Measurements from ENCODE around the gene RPS6KB2.

RPS6KB2 gene

DNA sequence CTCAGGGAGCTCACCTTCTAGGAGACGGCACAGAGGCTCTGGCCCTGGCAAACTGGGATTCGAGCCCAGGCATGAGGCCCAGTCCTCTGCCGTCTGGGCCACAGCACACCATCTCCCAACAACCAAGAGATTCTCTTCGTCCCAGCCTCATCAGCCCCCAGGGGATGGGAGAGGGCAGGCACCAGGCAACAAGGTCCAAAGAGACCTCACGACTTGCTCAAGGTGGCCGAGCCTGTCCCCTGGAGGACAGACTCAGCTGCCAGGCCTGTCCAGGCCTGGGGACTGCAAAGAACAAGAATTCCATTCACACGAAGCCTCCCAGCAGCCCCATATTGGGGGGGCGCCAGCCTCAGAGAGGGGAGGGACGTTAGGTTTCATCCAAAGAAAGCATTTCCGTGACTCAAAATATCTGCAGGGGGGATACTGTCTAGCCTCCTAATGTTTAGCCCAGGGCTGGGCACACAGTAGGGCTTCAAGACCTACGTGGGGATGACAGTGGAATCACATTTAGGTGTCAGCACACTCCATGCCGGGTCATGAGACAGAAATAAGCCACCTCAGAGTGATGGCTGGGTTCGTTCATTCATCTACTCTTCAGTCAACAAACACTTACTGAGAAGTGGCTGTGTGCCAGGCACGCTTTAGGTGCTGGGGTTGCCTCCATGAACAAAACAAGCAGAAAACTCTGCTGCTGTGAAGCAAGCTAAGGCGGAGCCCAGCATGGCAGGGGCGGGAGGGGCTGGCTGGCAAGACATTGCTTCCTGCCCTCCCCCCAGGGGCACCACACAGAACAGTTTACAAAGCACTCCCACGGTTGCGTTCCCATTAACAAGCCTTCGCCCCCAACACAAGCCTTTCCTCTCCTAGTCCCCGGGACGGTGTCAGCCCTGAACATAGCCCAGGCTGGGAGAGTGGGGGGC, 11.6 kb upstream of the RPS6KB2 start:
- H3K4me1 Mint-ChIP-seq = peaks cover 32% of the 10 kb centered on the region

GRCh38 chr11:67417425-67417824, 10.9 kb upstream of the RPS6KB2 start:
- no peak overlapping the region for H3K27ac Mint-ChIP-seq
- H3K9me3 Mint-ChIP-seq = no peaks in the 10 kb centered on the region
- H3K36me3 Mint-ChIP-seq (ENCODE audit: low read depth) = no peaks in the 10 kb centered on the region
- peaks cover 31% of the 10 kb centered on the region for H3K4me1 Mint-ChIP-seq
- H3K27me3 Mint-ChIP-seq (ENCODE audit: low read depth) = peaks cover 37% of the 10 kb centered on the region
- TF ChIP-seq, protein P1, sequence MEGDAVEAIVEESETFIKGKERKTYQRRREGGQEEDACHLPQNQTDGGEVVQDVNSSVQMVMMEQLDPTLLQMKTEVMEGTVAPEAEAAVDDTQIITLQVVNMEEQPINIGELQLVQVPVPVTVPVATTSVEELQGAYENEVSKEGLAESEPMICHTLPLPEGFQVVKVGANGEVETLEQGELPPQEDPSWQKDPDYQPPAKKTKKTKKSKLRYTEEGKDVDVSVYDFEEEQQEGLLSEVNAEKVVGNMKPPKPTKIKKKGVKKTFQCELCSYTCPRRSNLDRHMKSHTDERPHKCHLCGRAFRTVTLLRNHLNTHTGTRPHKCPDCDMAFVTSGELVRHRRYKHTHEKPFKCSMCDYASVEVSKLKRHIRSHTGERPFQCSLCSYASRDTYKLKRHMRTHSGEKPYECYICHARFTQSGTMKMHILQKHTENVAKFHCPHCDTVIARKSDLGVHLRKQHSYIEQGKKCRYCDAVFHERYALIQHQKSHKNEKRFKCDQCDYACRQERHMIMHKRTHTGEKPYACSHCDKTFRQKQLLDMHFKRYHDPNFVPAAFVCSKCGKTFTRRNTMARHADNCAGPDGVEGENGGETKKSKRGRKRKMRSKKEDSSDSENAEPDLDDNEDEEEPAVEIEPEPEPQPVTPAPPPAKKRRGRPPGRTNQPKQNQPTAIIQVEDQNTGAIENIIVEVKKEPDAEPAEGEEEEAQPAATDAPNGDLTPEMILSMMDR (IDR thresholded peaks at IDR 0.05; ENCODE audit: unreplicated experiment in 3 of 3) = no peak
- peak overlapping the region in 2 of 3 experiments; percentile 26 to 74 for H3K4me3 Mint-ChIP-seq

More for the DNA sequence above, 11.6 kb upstream of the RPS6KB2 start:
- Mint-ChIP-seq H3K27ac (peak overlapping the region; percentile 63 to 89 (median 67)), H3K27me3 (ENCODE audit: low read depth) (peaks cover 42% of the 10 kb centered on the region), H3K36me3 (ENCODE audit: low read depth) (no peaks in the 10 kb centered on the region), H3K9me3 (no peaks in the 10 kb centered on the region), H3K4me3 (peak overlapping the region; percentile 65 to 81 (median 78))
- TF ChIP-seq, protein P1 (IDR thresholded peaks at IDR 0.05; ENCODE audit: unreplicated experiment in 3 of 3) = no peak

DNA sequence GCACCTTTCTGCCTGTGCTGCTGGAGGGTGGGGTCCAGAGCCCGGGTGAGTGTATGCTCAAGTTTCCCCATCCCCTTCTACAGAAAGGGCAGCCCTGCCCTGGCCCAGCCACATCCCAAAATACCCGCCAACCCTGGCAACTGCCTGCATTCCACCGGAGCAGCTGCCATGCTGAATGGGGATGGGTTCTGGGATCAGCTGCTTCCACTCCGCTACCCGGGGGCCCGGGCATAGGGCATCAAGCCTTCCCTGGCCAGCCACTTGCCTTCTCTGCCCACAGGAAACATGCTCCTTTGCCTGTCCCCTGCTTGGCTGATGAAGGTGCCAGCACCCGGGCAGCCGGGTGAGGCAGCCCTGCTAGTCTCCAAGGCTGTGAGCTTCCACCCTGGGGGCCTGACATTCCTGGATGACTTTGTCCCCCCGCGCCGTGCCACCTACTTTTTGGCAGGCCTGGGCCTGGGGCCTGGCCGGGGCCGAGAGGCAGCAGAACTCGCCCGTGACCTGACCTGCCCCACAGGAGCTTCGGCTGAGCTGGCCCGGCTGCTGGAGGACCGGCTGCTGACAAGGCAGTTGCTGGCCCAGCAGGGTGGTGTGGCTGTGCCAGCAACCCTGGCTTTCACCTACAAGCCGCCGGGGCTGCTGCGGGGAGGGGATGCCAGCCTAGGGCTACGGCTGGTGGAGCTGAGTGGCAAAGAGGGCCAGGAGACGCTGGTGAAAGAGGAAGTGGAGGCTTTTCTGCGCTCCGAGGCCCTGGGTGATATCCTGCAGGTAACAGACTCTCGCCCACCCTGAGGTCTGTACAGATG, 9.6 kb upstream of the RPS6KB2 start:
- peaks cover 19% of the 10 kb centered on the region for H3K4me1 Mint-ChIP-seq
- no peaks in the 10 kb centered on the region for H3K9me3 Mint-ChIP-seq
- peak overlapping the region in 1 of 3 experiments; percentile 66 for H3K27ac Mint-ChIP-seq
- no peaks in the 10 kb centered on the region for H3K36me3 Mint-ChIP-seq (ENCODE audit: low read depth)
- peaks cover 33% of the 10 kb centered on the region for H3K27me3 Mint-ChIP-seq (ENCODE audit: low read depth)
- peak overlapping the region in 2 of 3 experiments; percentile 48 to 74 for H3K4me3 Mint-ChIP-seq
- TF ChIP-seq, protein P1 (IDR thresholded peaks at IDR 0.05; ENCODE audit: unreplicated experiment in 3 of 3) = no peak

GRCh38 chr11:67419325-67420049, 8.8 kb upstream of the RPS6KB2 start:
- Mint-ChIP-seq H3K9me3 (no peaks in the 10 kb centered on the region), H3K36me3 (ENCODE audit: low read depth) (no peaks in the 10 kb centered on the region)

GRCh38 chr11:67420147-67420645, 8.1 kb upstream of the RPS6KB2 start:
- peak overlapping the region; percentile 77 to 83 (median 80) for H3K4me3 Mint-ChIP-seq
- peaks cover 19% of the 10 kb centered on the region for H3K4me1 Mint-ChIP-seq
- peaks cover 18% of the 10 kb centered on the region for H3K27me3 Mint-ChIP-seq (ENCODE audit: low read depth)
- peak overlapping the region; percentile 48 to 91 (median 84) for H3K27ac Mint-ChIP-seq
- no peaks in the 10 kb centered on the region for H3K36me3 Mint-ChIP-seq (ENCODE audit: low read depth)
- H3K9me3 Mint-ChIP-seq = no peaks in the 10 kb centered on the region
- TF ChIP-seq, protein P1 (IDR thresholded peaks at IDR 0.05; ENCODE audit: unreplicated experiment in 3 of 3) = no peak

More at GRCh38 chr11:67419325-67420049, 8.8 kb upstream of the RPS6KB2 start:
- peaks cover 25% of the 10 kb centered on the region for H3K27me3 Mint-ChIP-seq (ENCODE audit: low read depth)
- peak overlapping the region; percentile 48 to 91 (median 84) for H3K27ac Mint-ChIP-seq
- peaks cover 19% of the 10 kb centered on the region for H3K4me1 Mint-ChIP-seq
- peak overlapping the region; percentile 77 to 83 (median 80) for H3K4me3 Mint-ChIP-seq
- TF ChIP-seq, protein P1 (IDR thresholded peaks at IDR 0.05; ENCODE audit: unreplicated experiment in 3 of 3) = no peak

Measured in nephron (organoid).